HG03159 (cell line): ENCODE measurements around the gene THADA.
A peak's percentile ranks its signal among the peaks of the same experiment; 100 is the strongest.
"Not testable (repeated sequence)": the region's sequence is repeated elsewhere in the genome, so short reads cannot be mapped to it uniquely, and the experiment has no call there.

Source experiments
- ATAC-seq: cut with Tn5 transposase; IDR thresholded peaks from one replicate; pipeline ENCODE4 v1.9.1; 2021; ENCODE audit warnings: mild to moderate bottlenecking, moderate library complexity; ENCODE audit not compliant: unreplicated experiment

THADA gene

GRCh38 chr2:43605079-43605655 lies 9.3 kb upstream of the THADA start:
- ATAC-seq: no peak

- ATAC-seq: no peak
Measured at GRCh38 chr2:43604674-43605073, 8.8 kb upstream of the THADA start.

DNA sequence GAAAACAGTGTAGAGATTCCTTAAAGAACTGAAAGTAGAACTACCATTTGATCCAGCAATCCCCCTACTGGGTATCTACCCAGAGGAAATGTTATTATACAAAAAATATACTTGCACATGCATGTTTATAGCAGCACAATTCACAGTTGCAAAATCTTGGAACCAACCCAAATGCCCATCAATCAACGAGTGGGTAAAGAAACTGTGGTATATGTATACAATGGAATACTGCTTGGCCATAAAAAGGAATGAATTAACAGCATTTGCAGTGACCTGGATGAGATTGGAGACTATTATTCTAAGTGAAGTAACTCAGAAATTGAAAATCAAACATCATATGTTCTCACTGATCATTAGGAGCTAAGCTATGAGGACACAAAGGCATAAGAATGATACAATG lies 4.8 kb upstream of the THADA start:
- ATAC-seq: not testable (repeated sequence)

GRCh38 chr2:43594875-43595274 lies 963 bp downstream of the THADA start:
- ATAC-seq: no peak

DNA sequence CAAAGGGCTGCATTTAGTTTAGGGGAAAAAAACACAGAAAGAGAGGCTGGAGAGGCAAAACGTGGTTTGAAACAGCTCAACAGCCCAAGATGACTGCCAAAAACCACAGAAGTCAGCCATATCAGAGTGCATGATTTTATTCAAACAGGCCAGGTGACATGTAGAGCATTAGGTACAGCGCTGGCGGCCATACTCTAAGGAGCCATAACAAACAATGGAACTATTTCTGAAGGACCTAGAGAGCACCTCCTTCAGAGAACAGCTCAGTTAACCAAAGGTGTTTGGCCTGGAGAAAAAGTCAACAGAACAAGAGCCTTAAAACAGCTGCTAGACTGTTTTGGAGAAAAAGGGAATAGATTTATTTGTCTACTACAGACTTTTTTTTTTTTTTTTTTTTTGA lies 2.6 kb downstream of the THADA start:
- ATAC-seq: no peak

DNA sequence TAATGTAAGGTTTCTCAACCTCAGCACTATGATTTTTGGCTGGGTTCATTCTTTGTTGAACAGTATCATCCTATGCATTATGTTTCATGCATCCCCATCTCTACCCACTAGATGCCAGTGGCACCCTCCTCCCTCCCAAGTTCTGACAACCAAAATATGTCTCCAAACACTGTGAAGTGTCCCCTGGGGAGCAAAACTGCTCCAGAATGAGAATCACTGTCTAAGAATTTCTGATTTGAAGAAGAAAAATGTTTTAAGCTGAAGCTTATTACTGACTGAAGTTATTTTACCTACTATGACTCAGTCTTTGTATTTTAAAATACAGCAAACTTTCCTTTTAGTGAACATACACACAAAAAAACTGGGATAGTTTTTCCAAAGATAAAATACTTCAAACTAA lies 3.4 kb downstream of the THADA start:
- ATAC-seq: no peak

DNA sequence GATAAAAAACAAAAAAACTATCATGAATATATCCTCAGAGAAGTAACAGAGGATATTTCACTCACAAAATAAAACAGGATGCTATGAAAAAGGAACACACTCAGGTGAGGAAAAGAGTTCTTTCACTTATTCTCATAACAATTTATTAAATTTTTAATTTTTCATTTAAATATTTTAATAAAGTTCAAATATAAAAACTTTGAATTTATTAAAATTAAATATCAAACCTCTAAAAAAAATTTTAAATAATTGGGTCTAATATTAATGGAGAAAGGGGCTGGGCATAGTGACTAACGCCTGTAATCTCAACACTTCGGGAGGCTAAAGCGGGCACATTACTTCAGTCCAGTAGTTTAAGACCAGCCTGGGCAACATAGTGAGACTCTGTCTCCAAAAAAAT lies 10.1 kb downstream of the THADA start:
- no peak for ATAC-seq

DNA sequence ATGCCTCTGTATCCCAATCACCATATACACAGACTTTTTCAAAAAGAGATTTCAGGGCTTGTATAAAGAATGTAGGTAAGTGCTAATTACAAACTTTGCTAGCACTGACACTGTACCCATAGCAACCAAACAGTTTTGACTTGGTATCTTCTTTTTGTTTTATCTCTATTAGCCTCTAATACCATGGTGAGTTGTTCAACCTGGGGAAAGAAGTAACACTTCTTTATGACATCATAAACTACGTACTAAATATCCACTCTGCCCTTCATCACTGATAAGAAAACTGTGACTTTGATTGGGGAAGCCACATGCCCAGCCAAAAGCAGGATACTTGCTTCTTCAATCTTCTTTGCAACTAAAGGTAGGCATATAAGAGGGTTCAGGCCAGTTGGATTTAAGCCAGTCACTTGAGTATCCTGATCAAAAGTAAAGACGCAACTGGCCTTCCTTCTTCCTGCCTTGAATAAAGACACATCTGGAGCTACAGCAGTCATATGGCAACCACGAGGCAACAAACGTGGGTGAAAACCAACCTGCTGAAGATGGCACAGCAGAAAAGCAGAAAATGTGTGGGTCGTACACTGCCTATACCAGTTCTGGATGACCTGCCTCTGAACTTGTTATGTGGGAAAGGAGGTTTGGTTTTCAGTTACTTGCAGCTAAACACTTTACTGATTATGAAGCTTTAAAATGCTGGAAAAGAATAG lies 16.4 kb downstream of the THADA start:
- ATAC-seq: no peak

DNA sequence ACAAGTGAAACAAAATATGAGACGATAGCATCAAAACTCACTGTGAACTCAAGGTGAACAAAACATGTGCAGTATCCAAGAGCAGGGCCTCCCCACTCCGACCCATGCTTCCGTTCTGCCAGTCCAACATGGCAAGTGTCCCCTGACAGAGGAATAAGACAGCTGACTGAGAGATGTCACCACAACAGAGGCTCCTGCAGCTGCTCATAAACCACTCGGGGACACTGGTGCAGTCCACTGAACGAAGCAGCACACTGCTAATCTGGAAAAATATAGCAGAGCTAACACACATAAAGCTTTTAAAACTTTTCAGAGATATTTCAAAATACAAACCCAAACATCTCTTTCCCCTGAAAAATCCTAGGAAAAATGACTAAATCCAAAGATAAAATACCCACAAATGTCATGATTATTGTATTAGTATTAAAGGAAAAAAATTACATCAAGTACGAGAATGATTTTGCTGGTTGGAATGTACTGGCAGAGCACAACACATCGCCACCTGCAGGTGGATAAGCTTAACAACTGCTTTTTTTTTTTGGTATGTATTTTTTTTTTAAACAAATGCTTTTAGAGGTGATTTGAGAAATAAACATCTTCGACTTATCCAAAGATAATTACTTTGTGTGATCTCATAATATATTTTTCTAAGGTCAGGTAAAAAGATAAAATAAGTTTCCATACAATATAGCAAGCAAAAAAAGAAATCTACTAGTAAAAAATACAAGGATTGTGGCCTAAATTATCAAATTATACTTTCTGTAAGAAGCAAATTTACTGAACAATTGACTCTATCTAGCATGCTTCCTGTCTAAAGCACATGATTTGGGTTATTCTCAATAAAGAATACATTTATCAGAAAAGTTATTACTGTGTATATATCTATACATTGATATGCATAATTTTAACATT lies 18.6 kb downstream of the THADA start:
- no peak for ATAC-seq

GRCh38 chr2:43572244-43572643 lies 23.6 kb downstream of the THADA start:
- ATAC-seq: no peak

DNA sequence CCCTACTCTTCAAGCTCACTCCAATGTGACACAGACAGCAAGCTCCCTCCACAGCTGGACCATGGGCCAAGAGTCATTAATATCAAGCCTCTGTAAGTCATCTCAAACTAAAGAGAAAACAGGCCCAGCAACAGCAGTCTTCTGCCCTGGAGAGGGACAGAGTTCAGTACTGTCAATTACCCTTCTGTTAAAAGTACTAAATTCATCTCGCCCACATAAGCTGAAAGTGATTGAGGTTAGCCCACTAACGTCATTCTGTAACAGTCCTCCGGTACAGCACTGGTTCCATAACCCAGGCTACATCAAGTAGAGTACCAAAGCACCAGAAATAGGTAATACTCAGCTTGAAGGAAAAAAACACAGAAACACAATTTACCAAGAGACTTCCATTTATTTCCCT lies 25.9 kb downstream of the THADA start:
- ATAC-seq: peak; percentile 75

DNA sequence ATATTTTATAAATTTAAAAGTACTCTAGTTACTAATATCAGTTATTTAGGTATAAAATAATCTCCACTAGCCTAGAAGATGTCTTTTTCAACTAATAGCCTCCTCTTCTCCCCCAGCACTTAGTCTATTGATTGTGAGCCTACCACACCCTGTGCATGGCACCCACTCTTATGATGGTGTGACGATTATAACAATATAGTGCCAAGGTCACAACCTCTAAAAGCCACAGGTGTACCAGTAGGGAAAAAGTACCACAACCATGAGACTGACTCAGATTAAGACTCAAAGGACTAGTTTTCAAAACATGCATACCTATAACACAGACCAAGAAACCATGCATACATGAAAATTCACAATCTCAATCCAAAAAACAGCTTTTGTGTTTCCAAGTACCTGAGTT lies 27.6 kb downstream of the THADA start:
- no peak for ATAC-seq

DNA sequence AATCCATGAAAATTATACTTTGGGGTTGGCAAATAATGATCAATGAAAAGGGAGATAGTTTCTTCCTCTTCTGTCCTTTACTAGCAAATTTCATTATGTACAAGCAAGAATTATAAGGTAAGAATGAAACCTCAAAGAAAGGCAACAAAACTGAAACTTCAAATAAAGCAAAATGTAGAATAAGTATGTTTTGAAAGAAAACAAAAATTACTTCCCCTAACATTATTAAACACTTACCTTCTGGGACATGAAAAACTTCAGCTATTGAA lies 29.4 kb downstream of the THADA start:
- peak; percentile 26 for ATAC-seq

DNA sequence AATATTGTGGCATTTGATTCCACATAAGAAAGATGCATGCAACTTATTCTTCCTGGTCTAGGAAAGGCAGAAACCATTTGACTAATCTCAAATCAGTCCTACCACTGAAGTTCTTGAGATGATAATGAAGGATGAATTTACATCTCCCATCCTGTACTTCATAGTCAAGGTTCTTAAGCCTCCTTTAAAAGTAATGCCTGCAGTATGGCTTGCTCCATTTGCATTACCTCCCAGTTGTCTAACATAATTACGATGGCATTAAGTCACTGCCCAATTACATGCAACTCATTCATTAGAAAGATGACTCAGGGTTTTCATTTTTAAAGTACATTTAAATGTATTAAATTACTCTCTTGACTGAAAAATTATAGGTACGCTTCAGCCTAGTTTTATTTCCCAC lies 32.2 kb downstream of the THADA start:
- no peak for ATAC-seq

DNA sequence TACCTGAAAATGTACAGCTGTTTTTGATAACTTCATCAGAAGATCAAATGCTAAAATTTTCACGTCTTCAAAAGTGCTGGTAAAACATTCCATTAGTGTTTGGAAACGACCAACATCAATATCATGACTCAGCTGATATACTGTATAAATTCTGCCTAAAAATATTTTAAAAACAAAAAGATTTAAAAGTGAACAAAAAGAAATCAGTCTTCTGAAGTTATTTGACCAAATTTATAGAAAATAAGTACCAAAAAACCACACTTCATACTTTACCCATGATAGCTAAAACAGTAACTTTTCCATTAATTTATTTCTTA lies 35.6 kb downstream of the THADA start:
- ATAC-seq: no peak

- peak; percentile 61 for ATAC-seq
Measured at GRCh38 chr2:43559391-43560230, 36.2 kb downstream of the THADA start.

- no peak for ATAC-seq
Measured at GRCh38 chr2:43557196-43557595, 38.6 kb downstream of the THADA start.

- no peak for ATAC-seq
Measured at GRCh38 chr2:43556256-43556655, 39.6 kb downstream of the THADA start.

DNA sequence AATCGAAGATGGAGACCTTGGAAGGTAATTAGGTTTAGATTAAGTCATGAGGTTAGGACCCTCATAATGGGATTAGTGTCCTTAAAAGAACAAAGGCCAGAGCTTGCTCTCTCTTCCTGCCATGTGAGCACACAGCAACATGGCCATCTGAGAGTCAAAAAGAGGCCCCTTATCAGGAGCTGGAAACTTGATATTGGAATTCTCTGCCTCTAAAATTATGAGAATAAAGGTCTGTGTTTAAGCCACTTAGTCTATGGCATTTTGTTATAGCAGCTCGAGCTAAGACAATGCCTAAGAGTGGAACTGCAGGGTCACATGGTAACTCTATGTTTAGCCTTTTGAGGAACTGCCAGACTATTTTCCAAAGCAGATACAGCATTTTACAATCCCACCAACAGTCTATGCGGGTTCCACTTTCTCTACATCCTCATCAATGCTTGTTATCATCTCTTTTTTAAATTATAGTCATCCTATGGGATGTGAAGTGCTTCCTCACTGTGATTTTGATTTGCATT lies 42.4 kb downstream of the THADA start:
- ATAC-seq: no peak

GRCh38 chr2:43551990-43552389 lies 43.8 kb downstream of the THADA start:
- no peak for ATAC-seq

DNA sequence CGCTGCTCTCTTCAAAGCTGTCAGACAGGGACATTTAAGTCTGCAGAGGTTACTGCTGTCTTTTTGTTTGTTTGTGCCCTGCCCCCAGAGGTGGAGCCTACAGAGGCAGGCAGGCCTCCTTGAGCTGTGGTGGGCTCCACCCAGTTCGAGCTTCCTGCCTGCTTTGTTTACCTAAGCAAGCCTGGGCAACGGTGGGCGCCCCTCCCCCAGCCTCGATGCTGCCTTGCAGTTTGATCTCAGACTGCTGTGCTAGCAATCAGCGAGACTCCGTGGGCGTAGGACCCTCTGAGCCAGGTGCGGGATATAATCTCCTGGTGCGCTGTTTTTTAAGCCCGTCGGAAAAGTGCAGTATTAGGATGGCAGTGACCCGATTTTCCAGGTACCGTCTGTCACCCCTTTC lies 47.5 kb downstream of the THADA start:
- ATAC-seq: not testable (repeated sequence)
